ENCODE measurements around the gene TCEA2. TPM values are rescaled to one million over a fixed set of nuclear protein-coding genes. Genes with fewer than 3 reads are reported as not detected.
A peak's percentile ranks its signal among the peaks of the same experiment; 100 is the strongest.

TCEA2 gene
- total and polyA plus RNA-seq, 2 of the 13 experiments (the other 11 are each of a cell fraction or from before 2014, with no cell fraction given): 28.1 to 33.7 TPM

DNA sequence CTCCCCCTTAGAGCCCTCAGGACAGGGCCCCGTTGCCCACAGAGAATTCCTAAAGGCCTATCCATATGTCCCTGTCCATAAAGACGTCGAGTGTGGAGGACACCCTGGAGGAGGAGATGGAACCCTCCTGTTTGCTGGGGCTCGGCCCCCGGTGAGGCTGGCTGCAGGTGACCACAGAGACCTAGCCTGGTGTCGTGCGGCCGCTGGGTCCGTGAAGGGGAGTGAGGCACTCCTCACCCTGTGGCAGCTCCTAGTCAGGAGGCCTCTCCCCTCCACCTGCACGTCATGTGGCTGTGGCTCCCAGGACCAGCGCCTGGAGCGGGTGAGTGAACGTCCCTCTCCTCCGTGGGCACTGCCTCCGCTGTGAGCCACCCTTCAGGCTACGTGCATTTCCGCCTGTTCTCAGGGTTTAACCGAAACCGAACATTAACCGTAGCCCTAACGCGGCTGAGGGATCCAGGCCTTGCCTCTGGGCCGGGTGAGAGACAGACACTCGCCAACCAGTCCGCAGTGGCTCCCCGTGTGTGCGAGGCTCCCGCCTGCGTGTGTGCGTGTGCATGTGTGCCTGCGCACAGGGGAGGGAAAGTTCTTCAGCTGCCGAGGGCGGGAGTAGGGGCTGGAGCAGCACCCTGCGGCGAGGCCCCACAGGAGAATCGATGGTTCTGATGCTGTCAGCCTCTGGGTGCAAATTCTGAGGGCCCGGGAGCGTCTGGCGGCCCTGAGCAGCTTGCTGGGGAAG is 5.9 kb upstream of the TCEA2 start (continued):
- TF ChIP-seq ZNF567 (CRISPR knock-in tag; IDR thresholded peaks at IDR 0.05; ENCODE audit: borderline replicate concordance): peak; percentile 64; the same call in 1 of the 2 replicates
- peak; percentile 81 for TF ChIP-seq RBFOX2 (IDR thresholded peaks at IDR 0.05; ENCODE audit: low read depth, low read length)
- TF ChIP-seq KDM1A (CRISPR knock-in tag; IDR thresholded peaks at IDR 0.05): no peak
- TF ChIP-seq MED1 (CRISPR knock-in tag; IDR thresholded peaks at IDR 0.05): 0 out of 2 replicates have a peak, but pooled peaks have one; percentile 17
- TF ChIP-seq, protein P1, sequence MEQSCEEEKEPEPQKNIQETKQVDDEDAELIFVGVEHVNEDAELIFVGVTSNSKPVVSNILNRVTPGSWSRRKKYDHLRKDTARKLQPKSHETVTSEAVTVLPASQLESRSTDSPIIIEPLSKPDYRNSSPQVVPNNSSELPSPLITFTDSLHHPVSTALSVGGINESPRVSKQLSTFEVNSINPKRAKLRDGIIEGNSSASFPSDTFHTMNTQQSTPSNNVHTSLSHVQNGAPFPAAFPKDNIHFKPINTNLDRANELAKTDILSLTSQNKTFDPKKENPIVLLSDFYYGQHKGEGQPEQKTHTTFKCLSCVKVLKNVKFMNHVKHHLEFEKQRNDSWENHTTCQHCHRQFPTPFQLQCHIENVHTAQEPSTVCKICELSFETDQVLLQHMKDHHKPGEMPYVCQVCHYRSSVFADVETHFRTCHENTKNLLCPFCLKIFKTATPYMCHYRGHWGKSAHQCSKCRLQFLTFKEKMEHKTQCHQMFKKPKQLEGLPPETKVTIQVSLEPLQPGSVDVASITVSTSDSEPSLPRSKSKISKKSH (CRISPR knock-in tag; IDR thresholded peaks at IDR 0.05; ENCODE audit: borderline replicate concordance): peak; percentile 59; the same call in 1 of the 2 replicates
- TF ChIP-seq CEBPB (IDR thresholded peaks at IDR 0.05; ENCODE audit: borderline replicate concordance, low read depth, low read length): no peak
- TF ChIP-seq EZH2 (conservative IDR thresholded peaks at IDR 0.05; ENCODE audit: low read depth, low read length): no peak
- TF ChIP-seq, protein P2, sequence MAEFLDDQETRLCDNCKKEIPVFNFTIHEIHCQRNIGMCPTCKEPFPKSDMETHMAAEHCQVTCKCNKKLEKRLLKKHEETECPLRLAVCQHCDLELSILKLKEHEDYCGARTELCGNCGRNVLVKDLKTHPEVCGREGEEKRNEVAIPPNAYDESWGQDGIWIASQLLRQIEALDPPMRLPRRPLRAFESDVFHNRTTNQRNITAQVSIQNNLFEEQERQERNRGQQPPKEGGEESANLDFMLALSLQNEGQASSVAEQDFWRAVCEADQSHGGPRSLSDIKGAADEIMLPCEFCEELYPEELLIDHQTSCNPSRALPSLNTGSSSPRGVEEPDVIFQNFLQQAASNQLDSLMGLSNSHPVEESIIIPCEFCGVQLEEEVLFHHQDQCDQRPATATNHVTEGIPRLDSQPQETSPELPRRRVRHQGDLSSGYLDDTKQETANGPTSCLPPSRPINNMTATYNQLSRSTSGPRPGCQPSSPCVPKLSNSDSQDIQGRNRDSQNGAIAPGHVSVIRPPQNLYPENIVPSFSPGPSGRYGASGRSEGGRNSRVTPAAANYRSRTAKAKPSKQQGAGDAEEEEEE (CRISPR knock-in tag; IDR thresholded peaks at IDR 0.05; ENCODE audit: borderline replicate concordance): peak; percentile 71
- no peak for TF ChIP-seq POLR2AphosphoS2 (IDR thresholded peaks at IDR 0.05; ENCODE audit: low read depth, low read length)
- no peak; the same call in 1 of the 2 replicates for TF ChIP-seq MIER3 (CRISPR knock-in tag; IDR thresholded peaks at IDR 0.05; ENCODE audit: borderline replicate concordance)
- TF ChIP-seq ZMYM4 (CRISPR knock-in tag; IDR thresholded peaks at IDR 0.05): no peak
- no peak for TF ChIP-seq SALL2 (CRISPR knock-in tag; IDR thresholded peaks at IDR 0.05)
- TF ChIP-seq NRL (CRISPR knock-in tag; IDR thresholded peaks at IDR 0.05; ENCODE audit: borderline replicate concordance): peak; percentile 94
- no peak for TF ChIP-seq NR2F1 (CRISPR knock-in tag; IDR thresholded peaks at IDR 0.05)
- TF ChIP-seq MXD4 (CRISPR knock-in tag; IDR thresholded peaks at IDR 0.05): 0 out of 2 replicates have a peak, but pooled peaks have one; percentile 8
- TF ChIP-seq ZNF136 (CRISPR knock-in tag; IDR thresholded peaks at IDR 0.05; ENCODE audit: low read depth): peak; percentile 28; the same call in 1 of the 2 replicates
- no peak for TF ChIP-seq ZNF460 (CRISPR knock-in tag; IDR thresholded peaks at IDR 0.05; ENCODE audit: borderline replicate concordance)
- TF ChIP-seq, protein P3, sequence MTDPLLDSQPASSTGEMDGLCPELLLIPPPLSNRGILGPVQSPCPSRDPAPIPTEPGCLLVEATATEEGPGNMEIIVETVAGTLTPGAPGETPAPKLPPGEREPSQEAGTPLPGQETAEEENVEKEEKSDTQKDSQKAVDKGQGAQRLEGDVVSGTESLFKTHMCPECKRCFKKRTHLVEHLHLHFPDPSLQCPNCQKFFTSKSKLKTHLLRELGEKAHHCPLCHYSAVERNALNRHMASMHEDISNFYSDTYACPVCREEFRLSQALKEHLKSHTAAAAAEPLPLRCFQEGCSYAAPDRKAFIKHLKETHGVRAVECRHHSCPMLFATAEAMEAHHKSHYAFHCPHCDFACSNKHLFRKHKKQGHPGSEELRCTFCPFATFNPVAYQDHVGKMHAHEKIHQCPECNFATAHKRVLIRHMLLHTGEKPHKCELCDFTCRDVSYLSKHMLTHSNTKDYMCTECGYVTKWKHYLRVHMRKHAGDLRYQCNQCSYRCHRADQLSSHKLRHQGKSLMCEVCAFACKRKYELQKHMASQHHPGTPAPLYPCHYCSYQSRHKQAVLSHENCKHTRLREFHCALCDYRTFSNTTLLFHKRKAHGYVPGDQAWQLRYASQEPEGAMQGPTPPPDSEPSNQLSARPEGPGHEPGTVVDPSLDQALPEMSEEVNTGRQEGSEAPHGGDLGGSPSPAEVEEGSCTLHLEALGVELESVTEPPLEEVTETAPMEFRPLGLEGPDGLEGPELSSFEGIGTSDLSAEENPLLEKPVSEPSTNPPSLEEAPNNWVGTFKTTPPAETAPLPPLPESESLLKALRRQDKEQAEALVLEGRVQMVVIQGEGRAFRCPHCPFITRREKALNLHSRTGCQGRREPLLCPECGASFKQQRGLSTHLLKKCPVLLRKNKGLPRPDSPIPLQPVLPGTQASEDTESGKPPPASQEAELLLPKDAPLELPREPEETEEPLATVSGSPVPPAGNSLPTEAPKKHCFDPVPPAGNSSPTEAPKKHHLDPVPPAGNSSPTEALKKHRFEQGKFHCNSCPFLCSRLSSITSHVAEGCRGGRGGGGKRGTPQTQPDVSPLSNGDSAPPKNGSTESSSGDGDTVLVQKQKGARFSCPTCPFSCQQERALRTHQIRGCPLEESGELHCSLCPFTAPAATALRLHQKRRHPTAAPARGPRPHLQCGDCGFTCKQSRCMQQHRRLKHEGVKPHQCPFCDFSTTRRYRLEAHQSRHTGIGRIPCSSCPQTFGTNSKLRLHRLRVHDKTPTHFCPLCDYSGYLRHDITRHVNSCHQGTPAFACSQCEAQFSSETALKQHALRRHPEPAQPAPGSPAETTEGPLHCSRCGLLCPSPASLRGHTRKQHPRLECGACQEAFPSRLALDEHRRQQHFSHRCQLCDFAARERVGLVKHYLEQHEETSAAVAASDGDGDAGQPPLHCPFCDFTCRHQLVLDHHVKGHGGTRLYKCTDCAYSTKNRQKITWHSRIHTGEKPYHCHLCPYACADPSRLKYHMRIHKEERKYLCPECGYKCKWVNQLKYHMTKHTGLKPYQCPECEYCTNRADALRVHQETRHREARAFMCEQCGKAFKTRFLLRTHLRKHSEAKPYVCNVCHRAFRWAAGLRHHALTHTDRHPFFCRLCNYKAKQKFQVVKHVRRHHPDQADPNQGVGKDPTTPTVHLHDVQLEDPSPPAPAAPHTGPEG (CRISPR knock-in tag; IDR thresholded peaks at IDR 0.05): no peak
